Measurements from ENCODE around the gene PREX1. TPM values are rescaled to one million over a fixed set of nuclear protein-coding genes. Genes with fewer than 3 reads are reported as not detected.

Gene PREX1
- polyA plus RNA-seq, 1 of the 3 experiments (the other 2 are of a cell fraction): 5.3 TPM

DNA sequence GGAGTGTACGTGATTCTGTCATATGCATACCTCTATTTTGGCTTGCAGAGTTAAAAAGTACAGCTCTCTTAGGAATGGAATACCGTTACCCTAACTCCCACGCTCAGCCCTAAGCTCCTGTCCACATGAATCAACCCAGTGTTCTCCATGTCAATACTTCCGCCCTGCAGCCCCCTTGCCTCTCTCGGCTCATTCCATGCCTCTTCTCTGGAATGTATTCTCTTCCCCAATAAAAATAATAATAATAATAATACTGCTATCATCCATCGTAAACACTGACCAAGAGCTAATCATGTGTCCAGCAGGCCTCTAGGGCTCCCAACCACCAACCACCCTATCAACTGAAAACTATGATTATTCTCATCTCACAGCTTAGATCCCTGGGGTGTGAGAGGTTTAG lies 100.6 kb downstream of the PREX1 start:
- H3K27ac ChIP-seq (ENCODE audit: low read depth in 2 of 2, low read length in 1 of 2): no peak overlapping the region
- H3K4me1 ChIP-seq (ENCODE audit: control insufficient read depth in 1 of 2, insufficient read depth in 2 of 2, low read depth in 1 of 2, low read length in 1 of 2): peaks cover 0 to 8% of the 10 kb centered on the region in 2 experiments; a peak in 2 of 4 replicates
- H4K20me1 ChIP-seq (ENCODE audit: insufficient read depth): no peaks in the 10 kb centered on the region
- no peak overlapping the region for H3K9ac ChIP-seq
- H3K9me3 ChIP-seq: no peaks in the 10 kb centered on the region
- DNase-seq: no peak
- 90% methylated on average over 6 of the region's 6 CpGs for WGBS (ENCODE audit: low lambda C conversion rate)
- CTCF ChIA-PET: interaction anchor here (1.2 to 2.5 kb wide), 2 partner anchors 32 to 69 kb away, joined by 3 to 9 read pairs; no protein-coding TSS in a partner anchor
- no peak overlapping the region for H3K4me3 ChIP-seq (ENCODE audit: low read depth in 2 of 2, low read length in 1 of 2)
- no peak overlapping the region for H2AFZ ChIP-seq (ENCODE audit: low read depth)
- H3K4me2 ChIP-seq: no peak overlapping the region
- no peaks in the 10 kb centered on the region for H3F3A ChIP-seq (replicated peaks; ENCODE audit: insufficient read depth)
- POLR2A ChIA-PET: no interaction called here
- H3K9me2 ChIP-seq: no peaks in the 10 kb centered on the region
- no peaks in the 10 kb centered on the region for H3K79me2 ChIP-seq (ENCODE audit: insufficient read depth)
- no peak for TF ChIP-seq GABPA (IDR thresholded peaks at IDR 0.05; ENCODE audit: low read depth)
- no peak for TF ChIP-seq NRF1 (IDR thresholded peaks at IDR 0.05; ENCODE audit: low read depth, low read length)
- no peak for TF ChIP-seq POLR2AphosphoS5 (IDR thresholded peaks at IDR 0.05; ENCODE audit: low read depth, low read length)
- TF ChIP-seq, protein P1, sequence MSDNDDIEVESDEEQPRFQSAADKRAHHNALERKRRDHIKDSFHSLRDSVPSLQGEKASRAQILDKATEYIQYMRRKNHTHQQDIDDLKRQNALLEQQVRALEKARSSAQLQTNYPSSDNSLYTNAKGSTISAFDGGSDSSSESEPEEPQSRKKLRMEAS (IDR thresholded peaks at IDR 0.05; ENCODE audit: low read depth): no peak
- TF ChIP-seq CTCF (IDR thresholded peaks at IDR 0.05): no peak
- no peak for TF ChIP-seq MEF2A (IDR thresholded peaks at IDR 0.05; ENCODE audit: borderline replicate concordance, low read depth)
- TF ChIP-seq NFIC (IDR thresholded peaks at IDR 0.05; ENCODE audit: borderline replicate concordance): no peak
- no peak for TF ChIP-seq RCOR1 (IDR thresholded peaks at IDR 0.05; ENCODE audit: low read length)
- no peak for TF ChIP-seq REST (IDR thresholded peaks at IDR 0.05; ENCODE audit: low read depth, low read length)
- no peak for TF ChIP-seq TEAD4 (IDR thresholded peaks at IDR 0.05; ENCODE audit: borderline replicate concordance, insufficient read depth)
- no peak for TF ChIP-seq FOSL2 (IDR thresholded peaks at IDR 0.05; ENCODE audit: borderline replicate concordance, low read depth)
- TF ChIP-seq TAF1 (IDR thresholded peaks at IDR 0.05; ENCODE audit: borderline replicate concordance, low read depth, low read length): no peak
- TF ChIP-seq EP300 (IDR thresholded peaks at IDR 0.05; ENCODE audit: borderline replicate concordance in 1 of 2, low read depth in 1 of 2, low read length in 1 of 2): no peak
- no peak for TF ChIP-seq ELF1 (IDR thresholded peaks at IDR 0.05)
- no peak for TF ChIP-seq MXI1 (IDR thresholded peaks at IDR 0.05; ENCODE audit: low read depth, low read length)
- no peak for TF ChIP-seq GATA2 (CRISPR knock-in tag; IDR thresholded peaks at IDR 0.05)
- no peak for TF ChIP-seq SMC3 (IDR thresholded peaks at IDR 0.05; ENCODE audit: low read depth, low read length)
- no peaks in the 10 kb centered on the region for H3K36me3 ChIP-seq (replicated peaks in 1 of 2; ENCODE audit: control insufficient read depth in 1 of 2, insufficient read depth in 2 of 2, low read length in 1 of 2)
- no peaks in the 10 kb centered on the region for H3K27me3 ChIP-seq (ENCODE audit: insufficient read depth)
